ENCODE results near the gene VWA1.

VWA1 gene

GRCh38 chr1:1430114-1430982 lies 5.1 kb upstream of the VWA1 start (continued):
- TF ChIP-seq ZNF148 (tag by site-specific recombination; IDR thresholded peaks at IDR 0.05; ENCODE audit: borderline replicate concordance) (no peak), ZNF600 (tag by site-specific recombination; IDR thresholded peaks at IDR 0.05) (peak; percentile 26; the same call in 1 of the 2 replicates), ZNF37A (tag by site-specific recombination; IDR thresholded peaks at IDR 0.05) (no peak), ZNF416 (tag by site-specific recombination; IDR thresholded peaks at IDR 0.05) (no peak), ZNF791 (tag by site-specific recombination; IDR thresholded peaks at IDR 0.05) (no peak), ZNF26 (tag by site-specific recombination; IDR thresholded peaks at IDR 0.05) (no peak), ZNF398 (tag by site-specific recombination; IDR thresholded peaks at IDR 0.05) (no peak), ZNF214 (tag by site-specific recombination; IDR thresholded peaks at IDR 0.05; ENCODE audit: borderline replicate concordance) (no peak)

GRCh38 chr1:1430992-1431844 lies 4.3 kb upstream of the VWA1 start:
- Histone ChIP-seq H3K4me1 (ENCODE audit: control insufficient read depth, insufficient read depth, low read length) (no peaks in the 10 kb centered on the region), H3K36me3 (ENCODE audit: control insufficient read depth in 2 of 2, insufficient read depth in 1 of 2, low read length in 2 of 2) (no peaks in the 10 kb centered on the region), H3K9me3 (ENCODE audit: control insufficient read depth, insufficient read depth, low read depth, low read length) (no peaks in the 10 kb centered on the region), H3K4me3 (ENCODE audit: low read depth, low read length) (no peak overlapping the region), H3K27ac (ENCODE audit: extremely low read depth, low read depth, low read length) (0 out of 2 replicates have a peak overlapping the region, but pooled peaks have one; percentile 27)
- TF ChIP-seq PATZ1 (tag by site-specific recombination; IDR thresholded peaks at IDR 0.05): 0 out of 2 replicates have a peak, but pooled peaks have one; percentile 8
- peak; percentile 29; the same call in 1 of the 2 replicates for TF ChIP-seq GLIS1 (tag by site-specific recombination; IDR thresholded peaks at IDR 0.05)
- TF ChIP-seq ZNF416 (tag by site-specific recombination; IDR thresholded peaks at IDR 0.05): no peak
- no peak for TF ChIP-seq ZFP3 (tag by site-specific recombination; IDR thresholded peaks at IDR 0.05; ENCODE audit: low read depth)
- ChIA-PET CTCF (no interaction called here), POLR2A (no interaction called here)

GRCh38 chr1:1431845-1432273 lies 3.6 kb upstream of the VWA1 start:
- Histone ChIP-seq H3K4me1 (ENCODE audit: control insufficient read depth, insufficient read depth, low read length) (no peaks in the 10 kb centered on the region), H3K9me3 (ENCODE audit: control insufficient read depth, insufficient read depth, low read depth, low read length) (no peaks in the 10 kb centered on the region), H3K4me3 (ENCODE audit: low read depth, low read length) (no peak overlapping the region), H3K36me3 (ENCODE audit: control insufficient read depth in 2 of 2, insufficient read depth in 1 of 2, low read length in 2 of 2) (no peaks in the 10 kb centered on the region), H3K27ac (ENCODE audit: extremely low read depth, low read depth, low read length) (0 out of 2 replicates have a peak overlapping the region, but pooled peaks have one; percentile 27)
- POLR2A ChIA-PET: no interaction called here
- CTCF ChIA-PET: no interaction called here
- TF ChIP-seq ZBTB20 (tag by site-specific recombination; IDR thresholded peaks at IDR 0.05) (no peak), ZNF768 (tag by site-specific recombination; IDR thresholded peaks at IDR 0.05) (no peak), ZNF335 (tag by site-specific recombination; conservative IDR thresholded peaks at IDR 0.05) (peak; percentile 91), FEZF1 (tag by site-specific recombination; IDR thresholded peaks at IDR 0.05) (no peak), SP3 (tag by site-specific recombination; IDR thresholded peaks at IDR 0.05) (peak; percentile 36), ZNF157 (tag by site-specific recombination; IDR thresholded peaks at IDR 0.05) (no peak), SETDB1 (IDR thresholded peaks at IDR 0.05; ENCODE audit: insufficient read length, low read length) (no peak), TCF7L2 (IDR thresholded peaks at IDR 0.05; ENCODE audit: borderline replicate concordance, low read depth, low read length) (no peak), ZNF362 (tag by site-specific recombination; IDR thresholded peaks at IDR 0.05) (no peak), SP2 (tag by site-specific recombination; IDR thresholded peaks at IDR 0.05) (peak; percentile 40)
